HUES48 (cell line): ENCODE measurements around the gene ANAPC2.
A peak's percentile ranks its signal among the peaks of the same experiment; 100 is the strongest.

ENCODE experiments used
- H3K27ac ChIP-seq: one replicate; pipeline ENCODE4 v1.7.0; 2013; ENCODE audit warnings: low read depth, low read length, inconsistent platforms
- H3K27me3 ChIP-seq: 2 replicates; pipeline ENCODE4 v1.6.1; 2013; ENCODE audit warnings: mild to moderate bottlenecking, low read length; ENCODE audit not compliant: control insufficient read depth, insufficient read depth
- H3K36me3 ChIP-seq: 2 replicates; pipeline ENCODE4 v1.6.1; 2013; ENCODE audit warnings: low read length; ENCODE audit not compliant: control insufficient read depth, insufficient read depth
- H3K4me1 ChIP-seq: 2 replicates; pipeline ENCODE4 v1.6.1; 2013; ENCODE audit warnings: mild to moderate bottlenecking, low read length; ENCODE audit not compliant: control insufficient read depth, insufficient read depth
- H3K4me3 ChIP-seq: 2 replicates; pipeline ENCODE4 v1.5.1; 2013; ENCODE audit warnings: mild to moderate bottlenecking, low read depth, low read length
- H3K9ac ChIP-seq: 2 replicates; pipeline ENCODE4 v1.6.1; 2013; ENCODE audit warnings: mild to moderate bottlenecking, low read depth, low read length, moderate library complexity
- H3K9me3 ChIP-seq: 2 replicates; pipeline ENCODE4 v1.6.1; 2013; ENCODE audit warnings: low read length; ENCODE audit not compliant: control insufficient read depth, insufficient read depth

The ANAPC2 gene

DNA sequence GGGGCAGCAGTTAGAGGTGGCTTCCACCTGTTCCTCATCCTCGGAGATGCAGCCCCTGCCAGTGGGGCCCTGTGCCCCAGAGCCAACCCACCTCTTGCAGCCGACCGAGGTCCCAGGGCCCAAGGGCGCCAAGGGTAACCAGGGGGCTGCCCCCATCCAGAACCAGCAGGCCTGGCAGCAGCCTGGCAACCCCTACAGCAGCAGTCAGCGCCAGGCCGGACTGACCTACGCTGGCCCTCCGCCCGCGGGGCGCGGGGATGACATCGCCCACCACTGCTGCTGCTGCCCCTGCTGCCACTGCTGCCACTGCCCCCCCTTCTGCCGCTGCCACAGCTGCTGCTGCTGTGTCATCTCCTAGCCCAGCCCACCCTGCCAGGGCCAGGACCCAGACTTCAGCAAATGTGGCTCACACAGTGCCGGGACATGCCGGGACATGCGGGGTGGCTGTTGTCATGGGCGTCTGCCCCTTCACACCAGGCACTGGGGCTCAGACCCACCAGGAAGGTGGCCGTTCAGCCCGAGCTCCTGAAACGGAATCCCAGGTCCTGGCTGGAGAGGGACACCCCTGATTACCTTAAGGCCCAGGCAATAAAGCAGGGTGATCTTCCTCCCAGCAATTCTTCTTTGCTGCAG, 37.5 kb upstream of the ANAPC2 start:
- Histone ChIP-seq H3K27me3 (peaks cover 5% of the 10 kb centered on the region), H3K27ac (no peak overlapping the region), H3K4me1 (peaks cover 3% of the 10 kb centered on the region; the same call in 1 of the 2 replicates), H3K9ac (no peak overlapping the region), H3K36me3 (no peaks in the 10 kb centered on the region), H3K9me3 (no peaks in the 10 kb centered on the region), H3K4me3 (no peak overlapping the region)

DNA sequence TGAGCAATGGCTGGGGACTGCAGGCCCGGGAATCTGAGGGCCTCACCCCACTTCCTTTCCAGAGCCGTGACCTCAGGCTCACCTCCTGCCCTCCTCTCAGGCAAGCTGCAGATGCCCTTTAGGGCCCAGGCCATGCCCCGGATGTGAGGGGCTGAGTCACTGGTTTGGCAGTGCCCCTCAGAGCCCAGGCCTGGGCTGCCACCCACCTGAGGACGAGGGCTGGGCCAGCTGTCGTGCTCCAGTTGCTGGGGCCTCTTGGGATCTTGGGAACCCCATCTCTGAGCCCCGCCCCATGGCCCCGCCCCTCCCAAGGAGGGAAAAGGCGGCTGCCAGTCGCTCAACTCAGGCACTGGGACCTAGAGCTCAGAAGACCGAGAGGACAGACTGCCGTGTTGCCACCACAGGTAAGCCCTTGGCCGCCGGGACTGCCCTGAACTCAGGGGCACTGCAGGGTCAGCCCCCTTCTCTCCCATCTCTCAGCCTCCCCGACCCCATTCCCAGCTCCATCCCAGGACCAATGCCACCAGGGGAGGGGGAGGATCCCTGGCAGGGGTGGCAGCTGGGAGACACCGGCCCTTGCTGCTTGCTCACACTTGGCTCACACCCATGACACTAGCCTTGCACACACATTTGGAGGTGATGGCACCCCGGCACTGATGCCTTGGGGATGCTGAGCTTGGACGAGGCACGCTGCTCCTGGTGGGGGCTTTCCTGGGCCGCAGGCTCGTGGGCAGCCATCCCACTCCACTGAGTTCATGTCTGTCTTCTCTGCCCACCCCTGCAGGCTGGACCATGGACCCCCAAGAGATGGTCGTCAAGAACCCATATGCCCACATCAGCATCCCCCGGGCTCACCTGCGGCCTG, 36.7 kb upstream of the ANAPC2 start, which contains the start of gene CYSRT1:
Gene CYSRT1, plus strand, starts transcription at position 345 of the 865 bp plus-strand sequence. Its CDS starts 448 bp downstream, at position 793.
- Histone ChIP-seq H3K9ac (peak within 1 kb of the TSS; percentile 70), H3K27me3 (peaks cover 5% of the 10 kb centered on the region), H3K9me3 (no peaks in the 10 kb centered on the region), H3K4me1 (peaks cover 3% of the 10 kb centered on the region; the same call in 1 of the 2 replicates), H3K27ac (peak within 1 kb of the TSS; percentile 83), H3K36me3 (no peaks in the 10 kb centered on the region), H3K4me3 (peak within 1 kb of the TSS; percentile 94)

- Histone ChIP-seq H3K9ac (peak overlapping the region; percentile 70), H3K9me3 (no peaks in the 10 kb centered on the region), H3K4me1 (peaks cover 3% of the 10 kb centered on the region; the same call in 1 of the 2 replicates), H3K27me3 (peaks cover 5% of the 10 kb centered on the region), H3K4me3 (peak overlapping the region; percentile 94), H3K27ac (peak overlapping the region; percentile 83), H3K36me3 (no peaks in the 10 kb centered on the region; the same call in 1 of the 2 replicates)
Observed at GRCh38 chr9:137223078-137223970, 35.0 kb upstream of the ANAPC2 start.

DNA sequence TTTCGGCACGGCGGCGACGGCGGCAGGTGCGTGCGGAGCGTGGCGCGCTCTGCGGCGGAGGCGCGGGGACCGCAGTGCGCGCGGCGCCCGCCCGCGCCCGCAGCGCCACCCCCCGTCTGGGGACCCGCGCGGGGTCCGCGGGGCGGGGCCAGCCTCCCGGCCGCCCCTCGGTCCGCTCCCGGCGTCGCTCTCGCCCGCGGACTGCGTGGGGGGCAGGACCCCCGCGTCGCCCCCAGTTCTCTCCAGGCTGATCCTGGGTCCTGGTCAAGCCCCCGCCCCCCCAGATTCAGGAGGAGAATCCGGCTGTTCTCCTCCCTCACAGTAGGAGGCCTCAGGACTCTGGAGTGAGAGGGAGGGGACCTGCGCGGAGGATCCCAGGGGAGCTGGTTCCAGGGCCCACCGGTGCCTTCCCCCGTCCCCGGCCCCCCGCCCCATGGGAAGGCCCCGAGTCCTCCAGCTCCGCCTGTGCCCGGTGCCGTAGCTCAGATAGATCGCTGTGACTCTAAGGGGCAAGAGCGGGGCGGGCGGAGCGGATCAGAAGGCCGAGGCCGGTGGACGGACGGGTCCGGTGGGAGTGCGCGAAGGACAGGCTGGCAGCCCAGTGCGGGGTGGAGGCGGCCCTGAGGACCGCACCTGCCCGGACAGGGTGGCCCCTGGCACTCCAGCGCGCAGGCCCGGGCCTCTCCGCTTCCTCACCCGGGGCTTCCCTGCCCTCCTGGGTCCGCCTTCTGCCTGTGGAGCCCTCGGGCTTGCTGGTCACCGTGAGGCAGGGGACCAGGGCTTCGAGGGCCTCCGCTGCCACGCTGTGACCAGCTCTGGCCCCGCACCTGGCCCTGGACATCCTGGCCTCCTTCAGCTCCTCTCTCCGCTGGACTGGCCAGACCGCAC, 34.1 kb upstream of the ANAPC2 start, which contains the start of gene RNF208:
Gene RNF208, minus strand, starts transcription at position 51 of the 888 bp plus-strand sequence. CDS start 1,028 bp downstream, outside the sequence.
- H3K4me3 ChIP-seq = peak within 1 kb of the TSS; percentile 94
- H3K36me3 ChIP-seq = no peaks in the 10 kb centered on the region; the same call in 1 of the 2 replicates
- H3K4me1 ChIP-seq = peaks cover 3% of the 10 kb centered on the region; the same call in 1 of the 2 replicates
- H3K27ac ChIP-seq = no peak within 1 kb of the TSS
- no peaks in the 10 kb centered on the region for H3K9me3 ChIP-seq
- H3K9ac ChIP-seq = no peak within 1 kb of the TSS; the same call in 1 of the 2 replicates
- peaks cover 5% of the 10 kb centered on the region for H3K27me3 ChIP-seq

DNA sequence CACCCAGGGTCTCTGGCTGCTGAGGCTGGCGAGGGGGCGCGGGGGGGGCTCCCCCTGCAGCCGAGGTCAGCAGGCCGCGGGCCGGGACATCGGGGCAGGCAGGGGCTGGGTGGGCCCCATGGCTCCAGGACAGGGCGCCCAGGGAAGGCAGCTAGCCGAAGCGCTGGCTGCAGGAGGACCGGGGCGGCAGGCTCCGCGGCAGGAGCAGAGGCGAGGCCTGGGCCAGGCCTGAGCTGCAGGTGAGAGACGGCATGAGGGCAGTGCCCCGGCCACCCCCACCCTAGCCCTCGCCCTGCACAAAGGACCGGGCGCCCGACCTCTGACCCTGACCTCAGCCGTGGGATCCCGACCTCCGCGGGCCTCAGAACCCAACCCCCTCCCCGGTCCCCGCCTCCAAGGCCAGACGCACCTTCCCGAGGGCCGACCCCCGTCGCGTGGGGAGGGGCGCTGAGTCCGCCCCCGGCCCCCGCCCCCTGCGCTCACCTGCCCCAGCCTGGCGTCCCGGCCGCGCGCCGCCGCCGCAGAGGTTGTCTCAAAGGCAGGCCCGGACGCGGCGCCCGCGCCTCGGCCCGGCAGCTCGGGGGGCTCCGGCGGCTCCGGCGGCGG, 33.2 kb upstream of the ANAPC2 start:
- Histone ChIP-seq H3K4me1 (peaks cover 3% of the 10 kb centered on the region; the same call in 1 of the 2 replicates), H3K36me3 (peaks cover 1% of the 10 kb centered on the region; the same call in 1 of the 2 replicates), H3K27me3 (peaks cover 5% of the 10 kb centered on the region), H3K27ac (no peak overlapping the region), H3K4me3 (peak overlapping the region; percentile 55), H3K9me3 (no peaks in the 10 kb centered on the region), H3K9ac (no peak overlapping the region; the same call in 1 of the 2 replicates)

DNA sequence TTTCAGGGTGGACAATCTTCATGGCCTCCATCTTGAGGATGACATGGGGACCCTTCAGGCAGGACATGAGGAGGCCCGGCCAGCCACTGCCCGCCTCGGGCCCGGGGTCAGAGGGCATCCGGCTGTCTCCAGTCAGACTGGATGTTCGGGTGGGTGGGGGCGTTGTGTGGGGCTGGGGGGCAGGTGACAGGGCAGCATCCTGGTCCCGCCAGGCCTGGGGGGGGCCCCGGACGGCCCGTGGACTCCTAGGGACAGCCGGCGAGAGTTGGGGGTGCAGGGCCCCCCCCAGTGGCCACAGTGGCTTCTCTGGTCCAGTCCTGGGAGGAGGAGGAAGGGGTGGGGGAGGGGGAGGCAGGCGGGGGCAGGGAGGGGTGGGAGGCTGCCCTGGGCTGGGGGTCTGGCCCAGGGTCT, 32.7 kb upstream of the ANAPC2 start:
- Histone ChIP-seq H3K9ac (no peak overlapping the region), H3K9me3 (no peaks in the 10 kb centered on the region), H3K27me3 (peaks cover 5% of the 10 kb centered on the region), H3K4me3 (no peak overlapping the region; the same call in 1 of the 2 replicates), H3K4me1 (peaks cover 3% of the 10 kb centered on the region; the same call in 1 of the 2 replicates), H3K27ac (no peak overlapping the region), H3K36me3 (peaks cover 6% of the 10 kb centered on the region)

- peaks cover 5% of the 10 kb centered on the region for H3K27me3 ChIP-seq
- H3K9me3 ChIP-seq = no peaks in the 10 kb centered on the region
- no peak overlapping the region for H3K9ac ChIP-seq
- H3K36me3 ChIP-seq = peaks cover 12% of the 10 kb centered on the region
- H3K27ac ChIP-seq = no peak overlapping the region
- H3K4me1 ChIP-seq = peaks cover 3% of the 10 kb centered on the region; the same call in 1 of the 2 replicates
- H3K4me3 ChIP-seq = no peak overlapping the region
Observed at GRCh38 chr9:137220317-137221094, 32.1 kb upstream of the ANAPC2 start.

DNA sequence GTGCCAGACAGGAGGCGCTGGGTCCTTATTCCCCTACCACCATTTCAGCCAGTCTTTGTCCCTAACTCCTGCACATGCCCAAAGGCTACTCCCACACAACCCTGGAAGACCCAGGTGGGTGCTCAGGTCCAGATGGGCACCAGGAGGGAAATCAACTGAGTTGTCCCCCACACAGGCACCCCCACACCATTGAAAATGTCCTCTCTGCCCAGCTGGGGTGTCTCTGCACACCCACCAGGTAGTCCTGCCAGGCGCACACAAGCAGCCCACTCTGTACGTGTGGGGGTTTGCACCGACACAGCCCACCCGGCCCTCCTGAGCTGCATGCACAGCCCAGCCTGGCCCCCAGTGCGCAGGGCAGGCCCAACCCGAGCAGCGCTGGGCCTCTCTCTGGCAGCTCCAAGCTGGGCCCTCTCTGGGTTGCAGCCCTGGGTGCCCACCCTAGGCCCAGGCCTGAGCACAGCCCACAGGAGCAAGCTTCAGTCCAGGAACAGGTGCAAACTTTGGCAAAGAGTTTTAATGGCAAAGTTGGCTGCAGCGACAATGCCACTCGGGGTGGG, 31.5 kb upstream of the ANAPC2 start:
- Histone ChIP-seq H3K27me3 (peaks cover 5% of the 10 kb centered on the region), H3K4me1 (peaks cover 3% of the 10 kb centered on the region; the same call in 1 of the 2 replicates)

More for the DNA sequence above, 31.5 kb upstream of the ANAPC2 start:
- Histone ChIP-seq H3K9ac (no peak overlapping the region), H3K27ac (no peak overlapping the region), H3K4me3 (no peak overlapping the region), H3K36me3 (peaks cover 18% of the 10 kb centered on the region), H3K9me3 (no peaks in the 10 kb centered on the region)
